NCI-H187 (cell line): ENCODE measurements around the gene GPR137B.
"Not testable (repeated sequence)": the region's sequence is repeated elsewhere in the genome, so short reads cannot be mapped to it uniquely, and the experiment has no call there.

Experiments
- DNase-seq, 2 experiments: peaks; one replicate each; lab custom pipeline; 2025; lab: John Stamatoyannopoulos, UW

The GPR137B gene

DNA sequence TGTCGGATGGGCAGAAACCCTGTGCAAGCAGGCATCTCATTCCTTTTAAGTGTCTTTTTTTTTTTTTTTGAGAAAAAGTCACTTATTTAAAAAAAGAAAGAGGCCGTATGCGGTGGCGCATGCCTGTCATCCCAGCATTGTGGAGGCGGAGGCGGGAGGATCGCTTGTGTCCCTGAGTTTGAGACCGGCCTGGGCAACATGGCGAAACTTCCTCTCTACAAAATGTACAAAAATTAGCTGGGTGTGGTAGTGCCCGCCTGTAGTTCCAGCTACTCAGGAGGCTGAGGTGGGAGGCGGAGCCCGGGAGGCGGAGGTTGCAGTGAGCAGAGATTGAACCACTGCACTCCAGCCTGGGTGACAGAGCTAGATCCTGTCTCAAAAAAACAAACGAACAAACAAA lies 1.7 kb downstream of the GPR137B start:
- no peak for DNase-seq

DNA sequence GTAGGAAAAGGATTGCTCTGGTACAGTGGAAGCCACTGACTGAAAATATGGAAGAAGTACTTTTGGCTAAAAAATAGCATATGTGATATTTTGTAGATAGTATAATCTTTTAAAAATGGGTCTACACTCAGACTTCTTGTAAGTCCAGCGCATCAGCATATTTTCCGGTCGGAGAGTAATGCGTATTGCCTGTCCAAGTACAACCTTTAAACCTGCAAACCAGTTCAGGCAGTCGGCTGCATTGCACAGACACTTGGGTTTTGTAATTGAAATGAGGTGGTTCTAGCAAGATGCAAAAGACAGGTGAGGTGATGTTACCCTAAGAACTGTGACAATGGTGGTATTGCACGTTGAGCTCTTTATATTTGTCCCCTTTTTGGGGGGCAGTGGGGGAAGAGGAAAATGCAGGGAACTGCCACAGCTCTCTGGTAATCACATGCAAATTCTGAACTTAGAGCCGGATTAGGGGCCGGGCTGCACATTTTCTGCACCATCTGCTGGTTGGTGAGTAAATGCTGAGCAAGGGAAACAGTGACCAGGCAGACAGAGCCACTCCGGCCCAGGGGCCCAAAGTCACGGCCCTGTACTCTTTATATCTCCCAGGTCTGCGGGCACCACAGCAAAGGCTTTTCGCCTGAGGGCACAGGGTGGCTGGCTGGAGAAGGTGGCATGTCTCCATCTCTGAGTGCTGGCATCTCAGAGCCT lies 2.3 kb downstream of the GPR137B start:
- DNase-seq = no peak

GRCh38 chr1:236147068-236147467 lies 4.7 kb downstream of the GPR137B start:
- no peak for DNase-seq

- DNase-seq = no peak
These were observed 5.5 kb downstream of the GPR137B start for GRCh38 chr1:236147521-236148469.

- no peak for DNase-seq
These were observed 6.1 kb downstream of the GPR137B start for GRCh38 chr1:236148470-236148845.

- no peak for DNase-seq
These were observed 6.8 kb downstream of the GPR137B start for GRCh38 chr1:236149003-236149595.

GRCh38 chr1:236149696-236150228 lies 7.4 kb downstream of the GPR137B start:
- no peak for DNase-seq

- no peak for DNase-seq
These were observed 8.1 kb downstream of the GPR137B start for GRCh38 chr1:236150311-236150955.

GRCh38 chr1:236150986-236151385 lies 8.6 kb downstream of the GPR137B start:
- no peak for DNase-seq

GRCh38 chr1:236151739-236152424 lies 9.5 kb downstream of the GPR137B start:
- no peak for DNase-seq

GRCh38 chr1:236154126-236154525 lies 11.8 kb downstream of the GPR137B start:
- DNase-seq = no peak

- DNase-seq = no peak
These were observed 12.5 kb downstream of the GPR137B start for GRCh38 chr1:236154671-236155398.

DNA sequence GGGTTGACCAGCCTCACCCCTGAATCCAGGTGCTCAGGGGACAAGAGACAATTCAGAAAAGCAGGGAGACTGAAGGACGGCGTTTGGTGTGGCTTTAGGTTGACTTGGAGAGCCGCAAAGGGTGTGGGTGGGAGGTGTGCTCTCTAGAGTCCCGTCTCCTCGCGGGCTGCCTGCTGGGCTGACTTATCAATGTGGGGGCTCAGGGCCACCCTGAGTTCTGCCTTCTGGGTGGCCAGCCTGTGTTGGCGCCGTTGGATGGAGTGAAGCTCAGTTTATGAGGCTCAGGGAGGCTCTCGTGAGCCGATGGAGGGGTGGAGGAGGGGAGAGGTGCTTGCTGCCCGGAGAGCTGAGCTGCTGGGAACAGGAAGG lies 13.0 kb downstream of the GPR137B start:
- DNase-seq = no peak

DNA sequence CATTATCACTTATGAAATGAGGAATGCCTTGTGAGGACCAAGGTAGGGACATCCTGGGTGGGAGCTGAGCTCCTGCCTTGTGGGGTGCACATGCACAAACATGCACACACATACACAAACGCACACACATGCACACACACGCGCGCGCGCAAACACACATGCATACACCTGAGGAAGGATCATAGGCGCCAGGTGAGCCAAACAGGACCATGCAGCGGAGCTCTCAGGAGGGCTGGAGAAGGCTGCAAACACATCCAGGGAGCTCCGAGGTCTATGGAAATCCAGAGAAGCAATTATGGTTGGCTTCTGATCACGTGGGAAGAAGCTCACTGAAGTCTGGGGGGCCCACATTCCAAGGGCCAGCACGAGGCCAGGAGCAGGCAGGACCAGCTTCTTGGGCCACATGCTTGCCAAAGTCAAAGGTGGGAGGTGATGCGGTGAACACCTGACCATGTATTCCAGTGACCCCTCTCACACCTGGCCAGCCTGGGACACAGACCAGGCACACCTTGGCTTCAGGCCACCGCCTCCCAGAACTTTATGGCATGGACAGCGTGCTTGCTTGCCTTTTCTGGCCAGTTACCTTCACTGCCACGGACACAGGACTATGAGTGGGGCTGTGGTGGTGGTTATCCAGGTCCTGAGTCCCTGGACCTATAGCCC lies 13.6 kb downstream of the GPR137B start:
- no peak for DNase-seq

DNA sequence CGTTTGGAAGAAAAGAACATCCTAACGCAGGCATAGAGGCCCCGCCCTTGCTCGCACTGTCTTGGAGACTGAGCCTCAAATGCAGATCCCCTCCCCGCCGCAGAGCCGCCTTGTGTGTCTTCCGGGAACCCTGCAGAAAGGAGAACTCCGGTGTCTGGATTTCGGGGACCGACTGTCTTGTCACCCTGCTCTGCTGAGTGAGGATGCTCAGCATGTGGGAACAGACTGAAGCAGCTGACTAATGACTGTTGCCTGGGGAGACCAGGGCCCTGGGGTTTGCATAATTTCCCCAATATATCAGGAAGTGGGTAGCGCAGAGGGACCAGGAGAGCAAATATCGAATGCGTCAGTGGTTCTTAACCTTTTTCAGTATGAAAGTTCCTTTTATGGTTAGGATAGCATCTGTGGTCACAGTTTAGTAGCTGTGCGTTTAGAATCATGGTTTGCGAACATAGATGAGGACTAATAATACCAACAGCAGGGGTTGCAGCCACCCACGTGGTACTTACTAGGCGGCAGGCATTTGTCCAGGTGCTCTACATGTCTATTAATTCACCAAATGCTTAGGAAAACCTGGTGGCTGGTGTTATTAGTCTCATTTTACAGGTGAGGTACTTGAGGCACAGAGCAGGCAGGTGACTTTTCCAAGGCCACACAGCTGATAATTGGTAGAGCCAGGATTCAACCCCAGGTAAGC lies 14.3 kb downstream of the GPR137B start:
- no peak for DNase-seq

DNA sequence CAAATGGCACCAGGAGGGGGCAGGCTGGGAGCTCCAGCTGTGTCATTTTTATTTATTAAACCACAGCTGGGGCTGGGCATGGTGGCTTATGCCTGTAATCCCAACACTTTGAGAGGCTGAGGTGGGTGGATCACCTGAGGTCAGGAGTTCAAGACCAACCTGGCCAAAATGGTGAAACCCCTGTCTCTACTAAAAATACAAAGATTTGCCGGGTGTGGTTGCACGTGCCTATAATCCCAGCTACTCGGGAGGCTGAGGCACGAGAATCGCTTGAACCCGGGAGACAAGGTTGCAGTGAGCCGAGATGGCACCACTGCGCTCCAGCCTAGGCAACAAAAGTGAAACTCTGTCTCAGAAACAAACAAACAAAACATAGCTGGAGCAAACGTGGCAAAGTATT lies 15.7 kb downstream of the GPR137B start:
- not testable (repeated sequence) for DNase-seq

- no peak for DNase-seq
These were observed 16.4 kb downstream of the GPR137B start for GRCh38 chr1:236158719-236159118.

- DNase-seq = no peak
These were observed 17.6 kb downstream of the GPR137B start for GRCh38 chr1:236159704-236160539.
